ENCODE results near the gene IL19.

The IL19 gene

GRCh38 chr1:206770531-206771337 lies at the start of gene IL19:
Gene IL19 (plus strand): TSS chr1:206770773. CDS start chr1:206836663, 65,890 bp downstream.
- DNase-seq (ENCODE audit: low read depth) = peak; percentile 37

- no peak for DNase-seq (ENCODE audit: low read depth)
Measured at GRCh38 chr1:206721454-206721853, 49.1 kb upstream of the IL19 start.

DNA sequence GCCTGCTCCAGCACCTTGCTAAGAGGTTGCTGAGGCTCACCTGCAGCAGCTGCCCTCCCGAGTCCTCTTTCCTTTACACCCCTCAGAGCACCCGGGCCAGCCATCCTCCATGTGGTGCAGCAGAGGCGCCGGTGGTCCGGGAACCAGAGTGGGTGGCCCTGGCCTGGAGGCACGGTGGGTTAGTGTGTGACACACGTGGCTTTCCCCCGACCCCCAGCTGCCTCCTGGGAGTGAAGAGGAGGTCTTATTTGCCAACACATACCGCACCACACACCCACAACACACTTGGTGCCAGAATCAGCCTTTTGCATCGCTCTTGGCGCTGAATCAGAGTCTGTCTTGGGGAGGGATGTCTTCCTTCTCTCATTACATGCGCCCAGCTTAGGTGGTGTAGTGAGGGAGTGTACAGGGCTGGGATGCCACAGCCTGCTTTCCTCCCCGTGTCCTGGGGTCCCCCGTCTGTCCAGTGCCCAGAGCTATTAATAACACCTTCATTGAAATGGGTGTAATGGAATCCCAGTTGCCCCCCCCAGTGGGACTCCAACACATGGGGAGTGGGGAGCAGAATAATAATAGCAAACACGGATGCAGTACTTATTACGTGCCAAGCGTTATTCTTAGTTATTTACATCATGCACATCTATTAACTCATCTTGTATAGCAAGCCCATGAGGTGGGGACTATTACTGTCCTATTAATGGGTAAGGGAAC lies 47.7 kb upstream of the IL19 start:
- DNase-seq (ENCODE audit: low read depth) = no peak

GRCh38 chr1:206723462-206723804 lies 47.1 kb upstream of the IL19 start:
- no peak for DNase-seq (ENCODE audit: low read depth)

- DNase-seq (ENCODE audit: low read depth) = no peak
Measured at GRCh38 chr1:206723805-206724472, 46.6 kb upstream of the IL19 start.

GRCh38 chr1:206725109-206725963 lies 45.2 kb upstream of the IL19 start:
- DNase-seq (ENCODE audit: low read depth) = no peak

- DNase-seq (ENCODE audit: low read depth) = no peak
Measured at GRCh38 chr1:206727981-206728696, 42.4 kb upstream of the IL19 start.

- DNase-seq (ENCODE audit: low read depth) = no peak
Measured at GRCh38 chr1:206728697-206728987, 41.9 kb upstream of the IL19 start.

DNA sequence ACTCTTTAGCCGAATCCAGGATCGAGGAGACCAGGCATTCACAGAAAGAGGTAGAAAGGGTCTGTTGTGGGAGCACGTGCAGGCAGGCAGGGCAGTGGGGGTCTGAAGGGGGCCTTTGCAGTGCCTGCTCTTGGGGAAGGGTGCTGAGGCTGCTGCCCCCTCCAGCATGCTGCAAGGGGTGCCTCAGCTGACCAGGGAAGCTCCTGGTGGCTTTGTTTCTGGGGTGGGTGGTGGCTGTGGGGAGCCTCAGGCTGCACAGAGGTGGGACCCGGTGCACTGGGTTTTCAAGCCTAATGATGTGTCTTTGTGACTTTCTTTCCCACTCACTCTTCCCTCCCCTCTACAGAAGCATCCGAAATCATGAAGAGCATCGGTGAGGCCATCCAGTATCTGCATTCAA lies 41.5 kb upstream of the IL19 start:
- no peak for DNase-seq (ENCODE audit: low read depth)

DNA sequence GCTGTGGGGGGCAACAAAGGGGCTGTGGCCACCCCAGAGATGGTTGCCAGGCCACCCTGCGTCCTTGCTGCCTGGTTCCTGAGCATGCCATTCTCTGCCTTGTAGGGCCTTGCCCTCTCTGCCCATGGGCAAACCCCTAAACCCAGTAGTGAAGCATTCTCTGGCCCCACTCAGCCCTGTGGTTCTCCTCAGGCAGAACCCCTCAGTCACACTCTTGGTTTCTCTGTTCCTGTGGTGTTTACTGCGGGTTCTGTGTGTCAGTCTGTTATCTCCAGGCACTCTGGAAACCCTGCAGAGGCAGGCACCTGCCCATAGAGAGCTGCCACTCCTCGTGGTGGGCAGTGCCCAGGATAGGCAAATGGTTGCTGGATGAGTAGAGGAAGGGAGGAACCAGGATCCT lies 41.1 kb upstream of the IL19 start:
- DNase-seq (ENCODE audit: low read depth) = no peak

- no peak for DNase-seq (ENCODE audit: low read depth)
Measured at GRCh38 chr1:206732508-206732907, 38.1 kb upstream of the IL19 start.

GRCh38 chr1:206732992-206733391 lies 37.6 kb upstream of the IL19 start:
- no peak for DNase-seq (ENCODE audit: low read depth)

DNA sequence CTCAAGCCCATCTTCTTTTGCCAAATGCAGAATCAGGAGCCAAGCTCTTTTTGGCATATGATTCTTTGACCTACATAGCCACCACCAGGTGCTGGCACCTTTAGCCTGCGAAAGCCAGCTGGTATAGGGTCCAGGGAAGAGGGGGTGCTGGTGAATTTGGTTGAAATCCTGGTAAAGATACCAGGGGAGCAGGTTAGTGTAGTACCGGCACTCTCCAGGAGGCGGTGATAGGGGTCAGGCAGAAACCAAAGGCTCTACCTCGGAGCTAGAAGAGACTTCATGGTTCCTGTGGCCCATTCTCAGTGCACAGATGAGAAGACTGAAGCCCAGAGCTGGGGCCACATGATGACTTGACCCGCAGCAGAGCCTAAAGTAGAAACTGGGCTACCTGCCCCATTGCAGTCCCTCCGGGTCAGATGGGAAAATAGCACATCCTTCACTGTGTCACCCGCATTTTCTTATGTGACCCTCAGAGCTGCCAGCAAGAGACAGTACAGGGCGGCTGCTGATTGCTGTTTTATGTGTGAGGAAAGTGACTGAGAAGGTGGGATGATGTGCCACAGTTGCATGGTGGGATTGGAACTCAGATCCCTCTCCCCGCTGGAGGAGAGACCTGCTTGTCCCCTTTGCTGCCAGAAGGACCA lies 36.0 kb upstream of the IL19 start:
- peak; percentile 24 for DNase-seq (ENCODE audit: low read depth)

DNA sequence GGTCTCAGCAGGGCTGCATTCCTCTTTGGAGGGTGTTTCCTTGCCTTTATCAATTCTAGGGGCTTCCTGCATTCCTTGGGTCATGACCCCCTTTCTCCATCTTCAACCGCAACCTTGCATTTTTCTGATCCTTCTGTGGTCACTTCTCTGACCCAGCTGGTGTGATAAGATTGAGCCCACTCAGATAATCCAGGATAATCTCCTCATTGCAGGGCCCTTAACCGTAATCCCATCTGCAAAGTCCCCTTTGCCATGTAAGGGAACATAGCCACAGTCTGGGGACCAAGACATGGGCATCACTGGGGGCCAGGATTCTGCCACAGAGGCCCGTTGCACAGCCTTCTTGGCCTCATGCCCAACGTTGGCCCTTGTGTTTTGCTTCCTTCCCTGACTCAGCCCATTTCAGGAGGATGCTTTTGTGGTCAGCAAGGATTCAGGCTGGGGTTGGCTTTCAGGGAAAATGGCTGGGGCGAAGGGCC lies 35.0 kb upstream of the IL19 start:
- no peak for DNase-seq (ENCODE audit: low read depth)

GRCh38 chr1:206736878-206737728 lies 33.5 kb upstream of the IL19 start:
- DNase-seq (ENCODE audit: low read depth) = peak; percentile 52

- DNase-seq (ENCODE audit: low read depth) = no peak
Measured at GRCh38 chr1:206737729-206738201, 32.8 kb upstream of the IL19 start.

- no peak for DNase-seq (ENCODE audit: low read depth)
Measured at GRCh38 chr1:206738370-206739366, 31.9 kb upstream of the IL19 start.

- no peak for DNase-seq (ENCODE audit: low read depth)
Measured at GRCh38 chr1:206739411-206740076, 31.0 kb upstream of the IL19 start.

Data from T-helper 22 cell (primary cell).